ENCODE results near the gene RFTN1. TPM values are rescaled to one million over a fixed set of nuclear protein-coding genes. Genes with fewer than 3 reads are reported as not detected.

RFTN1 gene
- total and polyA plus RNA-seq, 2 experiments from 2014 or later: 3.3 to 7.2 TPM

- Mint-ChIP-seq H3K27ac (no peak overlapping the region), H3K9me3 (peaks cover 9% of the 10 kb centered on the region; the same call in 2 of the 3 replicates), H3K4me1 (peaks cover 39% of the 10 kb centered on the region), H3K4me3 (no peak overlapping the region), H3K27me3 (ENCODE audit: insufficient read depth, low read depth, poor library complexity) (peaks cover 2% of the 10 kb centered on the region), H3K36me3 (ENCODE audit: low read depth) (peaks cover 5% of the 10 kb centered on the region)
- Histone ChIP-seq H3K9me2 (ENCODE audit: insufficient read depth) (peaks cover 3% of the 10 kb centered on the region; the same call in 1 of the 2 replicates), H3K79me2 (replicated peaks; ENCODE audit: insufficient read depth) (no peaks in the 10 kb centered on the region), H3K4me3 (no peak overlapping the region), H4K20me1 (replicated peaks; ENCODE audit: insufficient read depth) (no peaks in the 10 kb centered on the region), H3K27ac (ENCODE audit: low read depth) (no peak overlapping the region), H3K4me2 (no peak overlapping the region), H3K27me3 (ENCODE audit: insufficient read depth) (no peaks in the 10 kb centered on the region), H3K36me3 (ENCODE audit: insufficient read depth) (no peaks in the 10 kb centered on the region), H3K4me1 (ENCODE audit: insufficient read depth) (peaks cover 20% of the 10 kb centered on the region), H3F3A (replicated peaks; ENCODE audit: low read depth) (no peaks in the 10 kb centered on the region), H2AFZ (no peak overlapping the region)
- TF ChIP-seq ZNF462 (CRISPR knock-in tag; IDR thresholded peaks at IDR 0.05): no peak
- no peak for TF ChIP-seq REST (IDR thresholded peaks at IDR 0.05; ENCODE audit: unreplicated experiment)
- no peak for TF ChIP-seq ZNF331 (CRISPR knock-in tag; IDR thresholded peaks at IDR 0.05; ENCODE audit: low read depth)
- no peak for TF ChIP-seq JUNB (IDR thresholded peaks at IDR 0.05; ENCODE audit: unreplicated experiment)
- TF ChIP-seq EZH2phosphoT487 (IDR thresholded peaks at IDR 0.05; ENCODE audit: unreplicated experiment): no peak
- no peak for TF ChIP-seq CREB1 (CRISPR knock-in tag; IDR thresholded peaks at IDR 0.05; ENCODE audit: low read depth)
- no peak for TF ChIP-seq POLR2AphosphoS5 (IDR thresholded peaks at IDR 0.05; ENCODE audit: low read depth)
- TF ChIP-seq ETS1 (IDR thresholded peaks at IDR 0.05): no peak
- no peak for TF ChIP-seq ZNF114 (CRISPR knock-in tag; IDR thresholded peaks at IDR 0.05)
- TF ChIP-seq CTCF (conservative IDR thresholded peaks at IDR 0.05; ENCODE audit: low read depth in 2 of 2): no peak
- no peak for TF ChIP-seq EZH2 (IDR thresholded peaks at IDR 0.05; ENCODE audit: low read depth, unreplicated experiment)
- ATAC-seq: no peak
- no peak for DNase-seq (ENCODE audit: low spot score)
Measured at GRCh38 chr3:16374047-16374934, 139.2 kb downstream of the RFTN1 start.

Data from GM23338 (cell line).